Calu3 (cell line): ENCODE measurements around the gene TFRC. TPM values are rescaled to one million over a fixed set of nuclear protein-coding genes. Genes with fewer than 3 reads are reported as not detected.

Experiments used
- BruUV-seq: library from RNA; stranded (reverse); fragments of 400-500 nt; replicated peaks from 2 replicates; lab custom pipeline; 2021; lab: Mats Ljungman, UMichigan
- CTCF ChIA-PET: fragments of 300-600 bp; sonication (Branson Sonifier 250); formaldehyde crosslinking; loops from one replicate; lab custom pipeline; 2022; ENCODE audit warnings: antibody characterized with exemption; lab: Charles Lee
- DNase-seq: peaks from one replicate; pipeline ENCODE4 v3.0.0; 2022
- H3K27ac Mint-ChIP-seq: one replicate; pipeline ENCODE4 v1.8.0; 2022; ENCODE audit warnings: mixed read lengths; ENCODE audit not compliant: unreplicated experiment
- H3K27me3 Mint-ChIP-seq: one replicate; pipeline ENCODE4 v1.8.0; 2022; ENCODE audit warnings: mixed read lengths; ENCODE audit not compliant: unreplicated experiment
- H3K36me3 Mint-ChIP-seq: one replicate; pipeline ENCODE4 v1.8.0; 2022; ENCODE audit warnings: mild to moderate bottlenecking, moderate library complexity, mixed read lengths; ENCODE audit not compliant: insufficient read depth, unreplicated experiment
- H3K4me1 Mint-ChIP-seq: one replicate; pipeline ENCODE4 v1.8.0; 2022; ENCODE audit warnings: mild to moderate bottlenecking, low read depth, mixed read lengths; ENCODE audit not compliant: unreplicated experiment
- H3K4me3 Mint-ChIP-seq: one replicate; pipeline ENCODE4 v1.8.0; 2022; ENCODE audit warnings: mild to moderate bottlenecking, low read depth, moderate library complexity, mixed read lengths; ENCODE audit not compliant: unreplicated experiment
- H3K9me3 Mint-ChIP-seq: one replicate; pipeline ENCODE4 v1.8.0; 2022; ENCODE audit warnings: low read depth, mixed read lengths; ENCODE audit not compliant: unreplicated experiment
- intact Hi-C: fragments of 100-400 bp; cut with micrococcal nuclease; formaldehyde crosslinking; loops from one replicate; pipeline ENCODE4 v1.10.0; 2022; ENCODE audit not compliant: unreplicated experiment
- total RNA-seq: library from RNA; stranded (reverse); gene quantifications from 2 replicates; pipeline ENCODE4 v1.2.3, GENCODE V29; 2022
- TF ChIP-seq, protein P1 (sequence below): fragments of 200-600 bp; IDR thresholded peaks from one replicate; pipeline ENCODE4 v1.8.0; 2022; ENCODE audit warnings: antibody characterized with exemption; ENCODE audit not compliant: unreplicated experiment

The TFRC gene
- total RNA-seq, 1 experiment from 2014 or later: 457 TPM

GRCh38 chr3:196122688-196123046 is 40.8 kb upstream of the TFRC start:
- intact Hi-C loops: no loop called here
- no peaks in the 10 kb centered on the region for H3K27me3 Mint-ChIP-seq
- TF ChIP-seq, protein P1, sequence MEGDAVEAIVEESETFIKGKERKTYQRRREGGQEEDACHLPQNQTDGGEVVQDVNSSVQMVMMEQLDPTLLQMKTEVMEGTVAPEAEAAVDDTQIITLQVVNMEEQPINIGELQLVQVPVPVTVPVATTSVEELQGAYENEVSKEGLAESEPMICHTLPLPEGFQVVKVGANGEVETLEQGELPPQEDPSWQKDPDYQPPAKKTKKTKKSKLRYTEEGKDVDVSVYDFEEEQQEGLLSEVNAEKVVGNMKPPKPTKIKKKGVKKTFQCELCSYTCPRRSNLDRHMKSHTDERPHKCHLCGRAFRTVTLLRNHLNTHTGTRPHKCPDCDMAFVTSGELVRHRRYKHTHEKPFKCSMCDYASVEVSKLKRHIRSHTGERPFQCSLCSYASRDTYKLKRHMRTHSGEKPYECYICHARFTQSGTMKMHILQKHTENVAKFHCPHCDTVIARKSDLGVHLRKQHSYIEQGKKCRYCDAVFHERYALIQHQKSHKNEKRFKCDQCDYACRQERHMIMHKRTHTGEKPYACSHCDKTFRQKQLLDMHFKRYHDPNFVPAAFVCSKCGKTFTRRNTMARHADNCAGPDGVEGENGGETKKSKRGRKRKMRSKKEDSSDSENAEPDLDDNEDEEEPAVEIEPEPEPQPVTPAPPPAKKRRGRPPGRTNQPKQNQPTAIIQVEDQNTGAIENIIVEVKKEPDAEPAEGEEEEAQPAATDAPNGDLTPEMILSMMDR: no peak

DNA sequence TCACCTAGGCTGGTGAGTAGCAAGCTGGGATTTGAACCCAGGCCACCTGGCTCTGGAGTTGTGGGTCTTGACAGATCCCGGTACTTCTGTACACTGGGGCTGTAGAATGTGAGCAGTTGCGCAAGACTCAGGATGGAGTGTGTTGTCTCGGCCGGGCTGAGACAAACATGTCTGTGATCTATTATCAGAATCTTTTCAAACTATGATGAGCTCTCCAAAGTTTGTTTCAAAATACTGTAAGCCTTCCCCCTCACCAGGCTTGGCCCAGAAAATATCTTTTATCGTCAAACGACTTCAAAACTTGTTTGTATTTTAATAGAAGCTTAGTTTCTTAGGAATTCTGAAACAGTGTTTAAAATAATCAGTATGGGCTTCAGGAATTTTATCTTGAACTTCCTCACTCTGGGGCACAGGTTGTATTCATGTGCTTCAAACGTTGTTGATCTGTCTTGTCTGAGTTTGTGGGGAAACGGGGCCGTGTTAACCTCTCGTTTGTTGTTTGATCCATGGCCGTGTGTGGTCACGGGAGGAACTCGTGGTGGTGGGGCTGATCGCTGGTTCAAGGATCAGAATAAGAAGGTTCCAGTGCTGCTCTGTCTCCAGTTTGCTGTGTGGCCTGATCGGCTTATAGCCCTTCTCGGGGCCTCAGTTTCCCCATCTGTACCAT is 40.3 kb upstream of the TFRC start:
- no peak overlapping the region for H3K27ac Mint-ChIP-seq
- no TSS peak for BruUV-seq
- CTCF ChIA-PET: no interaction called here

More at GRCh38 chr3:196122688-196123046, 40.8 kb upstream of the TFRC start:
- H3K36me3 Mint-ChIP-seq: no peaks in the 10 kb centered on the region
- no peak for DNase-seq
- H3K4me3 Mint-ChIP-seq: no peak overlapping the region
- H3K4me1 Mint-ChIP-seq: peaks cover 9% of the 10 kb centered on the region
- no TSS peak for BruUV-seq
- H3K9me3 Mint-ChIP-seq: no peaks in the 10 kb centered on the region
- H3K27ac Mint-ChIP-seq: no peak overlapping the region
- CTCF ChIA-PET: no interaction called here

DNA sequence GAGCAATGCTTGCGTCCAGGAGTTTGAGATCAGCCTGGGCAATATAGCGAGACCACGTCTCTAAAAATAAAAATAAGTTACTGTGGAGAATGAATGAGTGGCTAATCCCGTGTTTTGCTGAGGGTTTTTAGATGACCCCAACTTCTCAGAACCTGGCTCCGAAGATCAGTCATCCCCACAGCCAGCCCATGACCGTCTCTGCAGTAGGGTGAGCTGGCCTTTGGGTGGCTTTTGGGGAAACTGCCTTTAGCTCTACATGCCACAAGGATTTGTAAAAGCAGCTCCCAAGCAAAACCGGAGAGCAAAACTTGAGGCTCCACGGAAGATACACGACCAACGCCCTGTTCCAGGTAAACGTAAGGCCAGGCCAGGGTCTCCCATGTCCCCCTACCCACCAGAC is 39.2 kb upstream of the TFRC start:
- TF ChIP-seq, protein P1: no peak
- BruUV-seq: no TSS peak
- no peak overlapping the region for H3K27ac Mint-ChIP-seq
- intact Hi-C loops: no loop called here
- H3K27me3 Mint-ChIP-seq: no peaks in the 10 kb centered on the region
- no peaks in the 10 kb centered on the region for H3K36me3 Mint-ChIP-seq
- no peaks in the 10 kb centered on the region for H3K9me3 Mint-ChIP-seq
- H3K4me3 Mint-ChIP-seq: no peak overlapping the region
- CTCF ChIA-PET: no interaction called here
- no peak for DNase-seq
- no peaks in the 10 kb centered on the region for H3K4me1 Mint-ChIP-seq

More for the DNA sequence above, 40.3 kb upstream of the TFRC start:
- TF ChIP-seq, protein P1: no peak
- Mint-ChIP-seq H3K36me3 (no peaks in the 10 kb centered on the region), H3K27me3 (no peaks in the 10 kb centered on the region), H3K4me3 (no peak overlapping the region), H3K9me3 (no peaks in the 10 kb centered on the region), H3K4me1 (peaks cover 4% of the 10 kb centered on the region)
- intact Hi-C loops: no loop called here
- DNase-seq: no peak

- CTCF ChIA-PET: no interaction called here
- intact Hi-C loops: no loop called here
- DNase-seq: no peak
- Mint-ChIP-seq H3K4me3 (no peak overlapping the region), H3K27me3 (no peaks in the 10 kb centered on the region), H3K4me1 (no peaks in the 10 kb centered on the region), H3K36me3 (no peaks in the 10 kb centered on the region), H3K9me3 (no peaks in the 10 kb centered on the region), H3K27ac (no peak overlapping the region)
- TF ChIP-seq, protein P1: no peak
- BruUV-seq: no TSS peak
These were observed 38.5 kb upstream of the TFRC start for GRCh38 chr3:196120291-196120951.
